Medulla oblongata (tissue), 1 donor: Measurements from ENCODE around the gene TRIM54.

Experiments
- DNase-seq: peaks from one replicate; pipeline ENCODE4 v3.0.0-alpha.2; 2015; ENCODE audit errors: extremely low spot score

Gene TRIM54

DNA sequence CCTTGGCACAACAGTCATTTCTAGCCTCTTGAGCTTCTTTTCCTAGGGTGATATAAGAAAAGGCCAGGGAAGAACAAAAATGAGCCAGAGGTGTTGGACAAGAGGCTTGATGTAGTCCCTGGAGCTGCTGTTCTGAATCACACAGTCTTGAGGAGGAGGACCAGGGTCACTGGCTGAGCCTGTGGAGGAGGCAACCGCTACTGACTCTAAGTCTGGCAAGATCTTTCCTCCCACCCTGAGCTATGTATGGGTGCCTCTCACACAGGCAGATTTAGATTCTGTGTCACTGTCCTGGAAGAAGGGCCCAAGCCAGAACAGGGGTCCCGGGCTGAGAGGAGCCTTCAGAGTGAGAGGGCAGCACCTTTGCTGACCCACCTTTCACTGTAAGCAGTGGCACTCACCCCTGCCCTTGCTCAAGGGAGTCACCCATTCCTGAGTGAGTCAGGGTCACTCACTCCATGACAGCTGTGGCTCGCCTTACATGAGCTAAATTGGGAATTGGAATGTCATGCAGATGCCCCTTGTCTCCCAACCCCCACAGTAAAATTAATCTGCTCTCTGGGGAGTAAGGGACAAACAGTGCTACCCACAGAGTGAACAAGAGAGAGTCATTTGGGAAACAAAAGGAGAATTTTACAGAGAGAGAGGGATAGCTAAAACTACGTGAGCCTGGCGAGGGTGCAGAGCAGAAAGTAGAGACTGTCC lies at the start of gene TRIM54:
TRIM54 (plus strand) TSS at position 575 of the 705 bp plus-strand sequence. CDS start 303 bp downstream, outside the sequence.
- no peak for DNase-seq

GRCh38 chr2:27233341-27233740 lies 48.9 kb upstream of the TRIM54 start:
- no peak for DNase-seq

- no peak for DNase-seq
Observed at GRCh38 chr2:27236136-27236535, 46.1 kb upstream of the TRIM54 start.

DNA sequence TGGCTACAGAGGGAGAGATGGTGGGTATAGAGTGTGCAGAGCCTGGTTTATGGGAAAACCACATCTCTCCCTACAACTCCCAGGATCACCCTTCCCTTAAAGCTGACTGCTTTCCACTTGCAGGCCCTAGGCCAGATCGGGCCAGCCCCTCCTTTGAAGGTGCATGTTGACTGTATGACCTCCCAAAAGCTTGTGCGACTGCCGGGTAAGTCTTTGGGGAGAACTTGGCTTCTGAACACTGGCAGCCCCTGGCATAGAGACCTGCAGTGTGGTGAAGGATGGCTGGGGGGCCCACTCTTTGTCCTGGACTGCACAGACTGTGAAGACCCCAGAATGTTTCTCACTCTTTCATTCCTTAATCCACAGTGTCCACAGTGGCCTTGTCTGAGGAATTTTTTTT lies 45.6 kb upstream of the TRIM54 start:
- DNase-seq = no peak

DNA sequence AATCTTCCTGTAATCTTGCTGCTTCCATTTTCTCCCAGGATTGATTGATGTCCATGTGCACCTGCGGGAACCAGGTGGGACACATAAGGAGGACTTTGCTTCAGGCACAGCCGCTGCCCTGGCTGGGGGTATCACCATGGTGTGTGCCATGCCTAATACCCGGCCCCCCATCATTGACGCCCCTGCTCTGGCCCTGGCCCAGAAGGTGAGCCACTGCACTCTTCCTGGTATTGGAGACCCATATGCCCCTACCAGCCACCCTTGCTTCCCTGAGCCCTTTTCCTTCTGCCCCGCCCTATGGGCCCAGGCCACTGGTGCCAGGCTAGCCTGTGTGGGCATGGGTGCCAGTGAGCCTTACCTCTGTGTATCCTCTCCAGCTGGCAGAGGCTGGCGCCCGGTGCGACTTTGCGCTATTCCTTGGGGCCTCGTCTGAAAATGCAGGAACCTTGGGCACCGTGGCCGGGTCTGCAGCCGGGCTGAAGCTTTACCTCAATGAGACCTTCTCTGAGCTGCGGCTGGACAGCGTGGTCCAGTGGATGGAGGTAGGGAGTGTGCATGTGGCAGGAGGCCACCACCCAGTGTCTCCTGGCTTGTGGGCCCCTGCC lies 44.8 kb upstream of the TRIM54 start:
- no peak for DNase-seq

GRCh38 chr2:27238976-27239375 lies 43.3 kb upstream of the TRIM54 start:
- no peak for DNase-seq

GRCh38 chr2:27240406-27240805 lies 41.8 kb upstream of the TRIM54 start:
- no peak for DNase-seq

DNA sequence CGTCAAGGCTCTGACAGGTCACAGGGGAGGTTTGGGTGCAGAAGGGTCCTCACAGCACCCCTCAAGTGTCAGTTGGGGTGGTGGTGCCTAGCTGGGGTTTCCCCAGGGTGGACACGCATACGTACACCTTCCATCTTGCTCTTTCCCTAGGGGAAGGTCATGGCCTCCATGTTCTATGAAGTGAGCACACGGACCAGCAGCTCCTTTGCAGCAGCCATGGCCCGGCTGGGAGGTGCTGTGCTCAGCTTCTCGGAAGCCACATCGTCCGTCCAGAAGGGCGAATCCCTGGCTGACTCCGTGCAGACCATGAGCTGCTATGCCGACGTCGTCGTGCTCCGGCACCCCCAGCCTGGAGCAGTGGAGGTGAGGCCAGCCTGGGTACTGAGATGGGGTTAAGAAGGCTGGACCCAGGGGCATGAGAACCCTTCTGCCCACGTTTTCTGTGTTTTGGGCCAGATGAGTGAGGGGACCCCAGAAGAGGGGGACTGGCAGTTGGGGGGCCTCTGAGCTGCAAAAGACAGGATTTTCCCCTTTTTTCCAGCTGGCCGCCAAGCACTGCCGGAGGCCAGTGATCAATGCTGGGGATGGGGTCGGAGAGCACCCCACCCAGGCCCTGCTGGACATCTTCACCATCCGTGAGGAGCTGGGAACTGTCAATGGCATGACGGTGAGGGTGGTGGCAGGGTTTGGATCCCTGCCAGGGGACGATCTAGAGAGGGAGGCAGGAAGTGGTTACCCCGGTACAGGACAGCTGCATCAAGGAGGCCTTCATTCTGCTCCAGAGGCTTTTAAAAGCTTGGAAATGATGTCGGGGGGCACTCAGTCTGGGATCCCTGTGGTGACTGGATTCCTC lies 40.2 kb upstream of the TRIM54 start:
- DNase-seq = no peak

DNA sequence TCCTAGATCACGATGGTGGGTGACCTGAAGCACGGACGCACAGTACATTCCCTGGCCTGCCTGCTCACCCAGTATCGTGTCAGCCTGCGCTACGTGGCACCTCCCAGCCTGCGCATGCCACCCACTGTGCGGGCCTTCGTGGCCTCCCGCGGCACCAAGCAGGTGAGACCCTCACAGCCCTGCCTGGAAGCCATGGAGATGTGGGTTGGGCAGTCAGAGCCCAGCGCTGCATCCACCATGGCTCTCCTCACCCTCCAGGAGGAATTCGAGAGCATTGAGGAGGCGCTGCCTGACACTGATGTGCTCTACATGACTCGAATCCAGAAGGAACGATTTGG lies 39.6 kb upstream of the TRIM54 start:
- DNase-seq = no peak

DNA sequence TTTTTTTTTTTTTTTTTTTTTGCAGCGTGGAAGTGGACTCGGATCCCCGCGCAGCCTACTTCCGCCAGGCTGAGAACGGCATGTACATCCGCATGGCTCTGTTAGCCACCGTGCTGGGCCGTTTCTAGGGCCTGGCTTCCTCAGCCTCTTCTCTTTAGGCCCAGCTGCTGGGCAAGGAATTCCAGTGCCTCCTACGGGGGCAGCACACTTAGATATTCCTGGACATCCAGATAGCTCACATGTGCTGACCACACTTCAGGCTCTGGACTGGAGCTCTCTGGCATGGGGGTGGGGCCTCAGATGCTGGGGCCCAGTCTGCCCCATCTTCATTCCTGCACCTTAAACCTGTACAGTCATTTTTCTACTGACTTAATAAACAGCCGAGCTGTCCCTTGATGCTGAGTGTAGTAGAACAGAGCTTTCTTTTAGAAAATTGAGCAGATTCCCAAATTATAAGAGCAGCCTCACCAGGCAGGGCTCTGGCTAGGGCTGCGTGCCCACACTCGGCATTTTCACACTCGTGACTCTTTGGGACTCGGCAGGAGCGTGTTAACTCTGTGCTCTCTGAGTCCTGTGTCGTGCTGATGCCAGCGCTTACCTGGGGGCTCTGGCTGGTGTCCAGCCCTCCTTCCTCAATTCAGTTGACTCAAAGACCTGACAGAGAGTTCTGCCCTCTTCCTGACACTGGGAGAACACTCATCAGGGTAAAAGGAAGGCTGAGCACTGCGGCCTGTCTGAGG lies 38.7 kb upstream of the TRIM54 start:
- DNase-seq = no peak

DNA sequence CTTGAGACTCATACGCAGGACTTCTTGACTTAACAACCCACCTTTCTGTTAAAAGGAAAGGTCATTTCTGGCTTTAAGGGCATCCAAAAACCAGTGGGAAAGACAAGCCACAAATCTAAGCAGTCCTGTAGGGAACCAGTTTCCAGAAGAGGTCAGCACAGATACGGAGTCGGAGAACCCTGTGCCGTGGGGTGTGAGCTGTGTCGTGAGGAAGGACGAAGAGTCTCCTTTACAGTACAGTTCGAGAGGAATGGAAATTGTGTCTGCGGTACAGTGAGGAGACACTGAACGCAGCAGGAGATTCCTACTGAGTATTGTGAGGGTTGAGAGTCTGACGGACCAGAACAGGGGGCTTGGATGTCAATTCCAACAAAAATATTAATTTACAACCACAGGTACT lies 37.1 kb upstream of the TRIM54 start:
- DNase-seq = no peak

DNA sequence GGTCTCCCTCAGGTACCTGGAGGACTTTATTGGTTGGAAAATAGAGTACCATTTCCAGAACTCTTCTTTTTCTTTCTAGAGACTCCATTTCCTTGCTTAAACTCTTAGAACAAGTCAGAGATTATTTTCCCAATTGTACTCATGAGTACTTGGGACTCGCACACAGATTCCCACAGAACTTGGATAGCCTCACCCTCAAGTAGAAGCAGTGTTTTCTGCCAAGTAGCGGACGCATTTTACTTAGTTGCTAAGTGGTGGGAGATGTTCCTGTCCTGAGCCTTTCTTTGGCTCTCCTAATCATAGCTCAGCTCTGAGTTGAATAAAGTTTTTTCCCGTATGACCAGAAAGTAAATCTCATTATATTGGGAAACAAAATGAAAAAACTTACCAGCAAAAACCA lies 36.6 kb upstream of the TRIM54 start:
- DNase-seq = peak; percentile 30

DNA sequence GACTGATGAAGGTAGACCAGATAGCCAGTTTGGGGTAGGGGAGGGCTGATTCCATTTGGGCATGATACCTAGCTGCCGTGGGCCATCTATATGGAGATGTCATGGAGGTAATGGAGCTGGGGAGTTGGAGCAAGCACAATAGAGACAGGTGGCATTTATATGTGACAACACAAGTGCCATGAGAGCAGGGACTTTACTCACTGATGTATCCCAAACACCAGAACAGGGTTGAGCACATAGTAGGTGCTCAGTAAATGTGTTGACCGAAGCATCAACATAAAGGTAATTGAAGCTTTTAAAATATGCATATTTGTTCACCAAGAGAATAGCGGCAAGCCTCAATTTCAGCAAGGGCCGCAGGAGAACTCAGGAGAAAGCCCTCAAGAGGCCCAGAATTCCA lies 34.3 kb upstream of the TRIM54 start:
- DNase-seq = no peak

DNA sequence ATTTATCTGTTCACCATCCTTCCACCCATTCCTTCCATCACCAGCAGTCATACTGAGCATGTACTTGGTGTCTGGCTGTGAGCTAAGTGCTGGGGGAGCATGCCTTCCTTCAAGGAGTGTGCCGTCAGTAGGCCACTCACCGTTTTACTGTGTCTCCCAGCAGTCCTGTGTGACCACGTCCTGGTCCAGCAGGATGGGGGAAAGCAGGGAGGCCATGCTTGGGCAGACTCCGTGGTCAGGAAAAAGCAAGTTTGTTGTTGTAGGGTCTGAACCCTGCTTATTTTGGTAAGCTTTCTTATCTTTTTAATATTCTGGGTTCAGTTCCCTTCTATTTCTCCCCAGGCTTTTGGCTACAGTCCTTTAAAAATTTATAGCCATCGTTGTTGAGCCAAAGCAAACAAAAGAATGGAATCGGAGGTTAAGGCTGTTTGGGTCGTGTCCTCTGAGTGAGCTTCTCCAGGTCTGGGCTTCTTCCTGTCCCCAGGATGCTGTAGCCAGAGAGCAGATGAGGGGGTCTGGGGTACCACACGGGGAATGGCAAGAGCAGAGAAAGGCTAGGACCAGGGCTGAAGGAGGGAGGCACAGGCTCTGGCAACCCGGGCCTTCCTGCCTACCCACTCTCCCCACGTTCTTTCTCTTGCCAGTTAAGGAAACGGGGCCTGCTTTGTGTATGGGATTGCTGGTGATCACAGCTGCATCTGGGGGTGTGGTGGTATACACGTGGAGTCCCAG lies 32.9 kb upstream of the TRIM54 start:
- no peak for DNase-seq

- DNase-seq = peak; percentile 8
Observed at GRCh38 chr2:27249891-27250651, 32.2 kb upstream of the TRIM54 start.

- DNase-seq = no peak
Observed at GRCh38 chr2:27250652-27251379, 31.4 kb upstream of the TRIM54 start.

DNA sequence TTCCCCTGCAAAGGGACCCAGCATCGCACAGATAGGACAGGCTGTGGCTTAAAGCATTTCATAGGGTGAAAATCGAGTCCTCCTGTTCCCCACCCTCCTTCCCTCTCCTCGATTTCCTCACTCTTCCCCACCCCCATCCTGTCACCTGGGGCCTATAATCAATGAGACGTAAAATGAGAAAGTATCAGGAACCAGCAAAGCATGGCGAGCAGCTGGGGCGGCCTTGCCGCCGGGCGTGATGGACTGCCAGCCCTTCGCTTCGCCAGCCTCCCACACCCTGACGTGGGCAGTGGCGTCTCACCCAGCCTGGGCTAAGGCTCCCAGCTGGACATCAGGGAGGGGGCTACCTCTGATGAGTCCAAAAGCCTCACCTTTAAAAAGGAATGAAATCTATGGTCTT lies 30.5 kb upstream of the TRIM54 start:
- DNase-seq = no peak

DNA sequence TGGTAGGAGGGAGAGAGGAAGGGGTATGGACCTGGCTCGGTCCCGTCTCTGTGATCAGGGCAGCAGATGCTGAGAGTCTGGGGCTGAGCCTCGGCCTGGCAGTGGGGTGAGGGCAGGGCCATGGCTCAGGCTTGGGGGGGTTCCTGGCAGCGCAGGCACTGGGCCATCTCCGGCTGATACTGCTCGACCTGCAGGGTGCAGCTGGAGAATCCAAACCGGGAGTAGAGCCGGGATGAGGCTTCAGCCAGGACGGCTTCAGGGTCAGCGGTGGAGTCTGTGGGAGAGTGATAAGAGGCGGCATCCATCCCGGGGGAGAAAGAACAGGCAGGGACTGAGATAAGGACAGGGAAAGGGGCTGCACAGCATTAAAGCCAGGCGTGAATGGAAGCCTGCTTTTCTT lies 27.0 kb upstream of the TRIM54 start:
- DNase-seq = no peak

- DNase-seq = no peak
Observed at GRCh38 chr2:27255660-27256059, 26.6 kb upstream of the TRIM54 start.

DNA sequence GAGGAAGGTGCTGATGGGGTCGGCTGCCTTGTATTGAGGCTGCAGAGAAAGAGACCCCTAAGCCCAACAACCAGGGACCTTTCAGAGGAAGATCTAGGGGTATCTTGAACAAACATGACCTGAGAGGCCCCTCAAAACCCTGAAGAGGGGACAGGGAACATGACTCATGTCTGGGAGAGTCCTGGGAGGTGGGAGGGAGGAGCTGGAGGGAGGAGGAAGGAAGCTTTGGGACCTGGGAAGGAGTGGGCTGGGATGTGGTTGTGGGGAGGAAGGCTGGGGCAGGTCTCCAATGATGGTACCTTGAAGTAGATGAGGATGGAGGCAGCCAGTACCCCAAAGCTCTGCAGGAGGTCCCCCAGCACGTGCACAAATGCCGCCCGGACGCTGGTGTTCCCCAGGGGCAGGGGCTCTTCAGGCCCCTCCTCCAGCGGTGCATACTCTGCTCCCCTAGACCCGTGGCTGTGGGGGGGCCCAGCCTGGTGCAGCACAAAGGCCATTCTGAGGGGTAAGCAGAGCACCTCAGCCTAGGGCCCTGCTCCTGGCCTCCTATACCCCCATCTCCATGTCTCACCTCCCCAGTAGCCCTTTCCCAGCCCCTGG lies 25.3 kb upstream of the TRIM54 start:
- no peak for DNase-seq
